ENCODE data around the gene NUP210. TPM values are rescaled to one million over a fixed set of nuclear protein-coding genes. Genes with fewer than 3 reads are reported as not detected.

NUP210 gene
- 28.6 to 44.1 TPM (median 40.4 TPM) in 5 replicates for total RNA-seq (2022; extraction: Qiagen RNA extraction)

DNA sequence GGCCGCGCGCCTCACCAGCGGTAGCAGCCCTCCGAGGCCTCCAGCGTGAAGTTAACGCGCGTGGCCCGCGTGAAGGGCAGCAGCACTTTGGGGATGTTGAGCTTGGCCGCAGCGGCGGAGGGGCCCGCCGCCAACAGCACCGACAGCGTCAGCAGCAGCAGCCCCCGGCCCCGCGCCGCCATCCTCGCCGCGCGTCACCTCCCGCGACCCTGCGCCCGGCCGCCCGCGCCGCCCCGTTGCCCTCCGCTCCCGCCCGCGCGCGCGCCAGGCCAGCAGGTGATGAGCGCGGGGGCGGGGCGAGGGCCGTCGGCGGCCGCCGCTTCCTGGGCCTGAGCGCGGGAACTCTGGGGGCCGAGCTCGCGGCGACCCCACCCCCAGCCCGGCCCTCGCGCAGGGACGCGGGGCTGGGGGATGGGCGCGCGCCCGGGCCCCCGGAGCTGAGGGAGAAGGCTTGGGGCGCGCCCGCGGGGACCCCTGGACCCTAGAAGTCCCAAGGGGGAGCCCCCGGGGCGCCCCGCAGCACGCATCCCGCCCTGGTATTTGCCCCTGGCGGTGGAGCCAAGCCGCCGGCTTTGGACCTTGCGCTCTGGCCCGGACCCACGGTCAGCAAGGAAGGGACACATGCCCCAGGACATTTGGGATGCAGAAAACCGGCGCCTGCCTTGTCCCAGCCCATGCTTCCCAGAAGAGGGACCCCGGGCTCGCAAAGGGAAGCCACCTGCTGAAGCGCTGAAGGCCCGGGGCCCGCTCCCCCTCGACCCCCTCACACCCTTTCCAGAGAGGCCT, at the start of gene NUP210:
TSS of gene NUP210 (minus strand) at position 278 of the 786 bp plus-strand sequence. CDS start at position 182, 96 bp downstream.

Other genes starting within 250 kb of the NUP210 start
- 6.5 to 9.1 TPM (median 8.4 TPM) in 5 replicates for gene HDAC11, start 60.0 kb upstream of the NUP210 start, total RNA-seq (2022; extraction: Qiagen RNA extraction)
- gene FBLN2, start 128.8 kb upstream of the NUP210 start, total RNA-seq (2022; extraction: Qiagen RNA extraction), result 1.6 to 3.5 TPM (median 2.1 TPM) in 5 replicates

Data from A549 treated with Mapracorat at 1 μM for 4 hours (cell line).